GM12874 (cell line): ENCODE measurements around the gene GRK4.

Experiments
- TF ChIP-seq, protein P1 (sequence below): IDR thresholded peaks from 2 replicates; pipeline ENCODE4 v1.5.1; 2011; ENCODE audit warnings: low read depth, mild to moderate bottlenecking, control low read depth, low read length, moderate library complexity; ENCODE audit not compliant: insufficient read depth

Gene GRK4

DNA sequence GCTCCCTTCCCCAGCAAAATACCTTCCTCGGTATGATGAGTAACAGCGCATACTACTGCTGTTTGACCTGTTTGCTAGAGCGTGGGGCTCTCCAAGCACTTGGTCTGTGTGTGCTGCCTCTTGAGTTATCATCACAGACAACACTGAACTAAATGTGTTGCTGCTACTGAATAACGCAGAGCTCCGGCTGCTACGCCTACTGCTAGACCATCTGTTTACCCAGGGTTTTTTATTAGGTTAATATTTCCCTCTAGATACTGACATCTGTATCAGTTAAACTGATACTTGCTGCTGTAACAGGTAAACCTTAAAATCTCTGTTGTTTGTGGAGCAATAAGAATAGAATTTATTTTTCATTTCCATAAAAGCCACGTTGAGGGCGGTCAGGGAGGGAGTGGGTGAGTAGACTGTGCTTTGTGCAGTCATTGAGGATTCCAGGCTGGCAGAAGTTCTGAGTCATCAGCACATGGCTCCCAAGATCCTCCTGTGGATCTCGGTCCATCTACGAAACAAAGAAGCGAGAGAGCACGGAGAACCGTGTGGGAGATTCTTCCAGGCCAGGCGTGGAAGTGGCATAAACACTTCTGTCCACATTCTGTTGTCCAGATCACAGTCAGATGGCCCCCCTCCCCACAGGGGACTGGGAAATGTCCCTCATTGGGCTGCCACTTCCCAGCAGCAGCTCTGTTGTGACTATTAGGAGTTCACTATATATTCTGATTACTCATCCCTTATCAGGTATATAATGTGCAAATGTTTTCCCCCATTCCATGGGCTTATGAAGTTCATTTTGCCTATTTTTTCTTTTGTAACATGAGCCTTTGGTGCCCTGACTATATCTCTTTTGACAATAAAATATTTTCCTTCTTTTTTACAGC is 14.1 kb downstream of the GRK4 start:
- TF ChIP-seq, protein P1, sequence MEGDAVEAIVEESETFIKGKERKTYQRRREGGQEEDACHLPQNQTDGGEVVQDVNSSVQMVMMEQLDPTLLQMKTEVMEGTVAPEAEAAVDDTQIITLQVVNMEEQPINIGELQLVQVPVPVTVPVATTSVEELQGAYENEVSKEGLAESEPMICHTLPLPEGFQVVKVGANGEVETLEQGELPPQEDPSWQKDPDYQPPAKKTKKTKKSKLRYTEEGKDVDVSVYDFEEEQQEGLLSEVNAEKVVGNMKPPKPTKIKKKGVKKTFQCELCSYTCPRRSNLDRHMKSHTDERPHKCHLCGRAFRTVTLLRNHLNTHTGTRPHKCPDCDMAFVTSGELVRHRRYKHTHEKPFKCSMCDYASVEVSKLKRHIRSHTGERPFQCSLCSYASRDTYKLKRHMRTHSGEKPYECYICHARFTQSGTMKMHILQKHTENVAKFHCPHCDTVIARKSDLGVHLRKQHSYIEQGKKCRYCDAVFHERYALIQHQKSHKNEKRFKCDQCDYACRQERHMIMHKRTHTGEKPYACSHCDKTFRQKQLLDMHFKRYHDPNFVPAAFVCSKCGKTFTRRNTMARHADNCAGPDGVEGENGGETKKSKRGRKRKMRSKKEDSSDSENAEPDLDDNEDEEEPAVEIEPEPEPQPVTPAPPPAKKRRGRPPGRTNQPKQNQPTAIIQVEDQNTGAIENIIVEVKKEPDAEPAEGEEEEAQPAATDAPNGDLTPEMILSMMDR, result no peak

- TF ChIP-seq, protein P1, result no peak
Measured at GRCh38 chr4:2981256-2981819, 18.0 kb downstream of the GRK4 start.

DNA sequence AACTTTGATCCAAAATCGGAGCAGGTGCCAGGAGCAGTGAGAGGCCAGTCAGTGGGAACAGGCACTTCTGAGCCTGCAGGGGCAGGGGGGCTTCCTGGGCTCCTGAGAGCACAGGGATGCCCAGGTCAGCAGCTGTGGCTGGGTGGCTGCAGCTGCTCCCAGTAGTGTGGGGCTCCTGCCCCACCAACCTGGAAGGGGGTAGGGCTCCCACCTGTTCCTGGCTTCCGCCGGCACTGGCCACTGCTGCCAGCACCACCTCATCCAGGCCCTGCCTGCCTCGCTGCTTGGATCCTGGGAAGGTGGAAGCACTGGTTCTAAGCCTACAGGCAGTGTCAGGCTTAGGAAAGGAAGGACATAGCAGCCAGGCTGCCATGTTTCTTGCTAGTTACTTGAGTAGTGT is 18.6 kb downstream of the GRK4 start:
- TF ChIP-seq, protein P1, result no peak

DNA sequence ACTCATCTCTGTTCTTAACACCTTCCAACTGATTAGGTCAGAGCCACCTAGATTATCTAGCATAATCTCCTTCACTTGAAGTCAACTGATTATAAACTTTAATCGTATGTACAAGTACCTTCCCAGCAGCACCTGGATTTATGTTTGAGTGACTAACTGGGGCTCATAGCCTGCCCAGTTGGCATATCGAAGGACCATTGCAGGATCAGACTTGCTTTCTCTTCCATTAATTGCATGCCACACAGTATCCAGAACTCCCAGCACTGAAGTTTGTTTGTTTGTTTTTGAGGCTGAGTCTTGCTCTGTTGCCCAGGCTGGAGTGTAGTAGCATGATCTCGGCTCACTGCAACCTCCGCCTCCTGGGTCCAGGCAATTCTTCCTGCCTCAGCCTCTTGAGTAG is 27.9 kb downstream of the GRK4 start:
- TF ChIP-seq, protein P1, result no peak

- TF ChIP-seq, protein P1, result no peak
Measured at GRCh38 chr4:2994917-2995316, 31.5 kb downstream of the GRK4 start.

GRCh38 chr4:2995546-2996265 is 32.3 kb downstream of the GRK4 start:
- TF ChIP-seq, protein P1, result no peak

DNA sequence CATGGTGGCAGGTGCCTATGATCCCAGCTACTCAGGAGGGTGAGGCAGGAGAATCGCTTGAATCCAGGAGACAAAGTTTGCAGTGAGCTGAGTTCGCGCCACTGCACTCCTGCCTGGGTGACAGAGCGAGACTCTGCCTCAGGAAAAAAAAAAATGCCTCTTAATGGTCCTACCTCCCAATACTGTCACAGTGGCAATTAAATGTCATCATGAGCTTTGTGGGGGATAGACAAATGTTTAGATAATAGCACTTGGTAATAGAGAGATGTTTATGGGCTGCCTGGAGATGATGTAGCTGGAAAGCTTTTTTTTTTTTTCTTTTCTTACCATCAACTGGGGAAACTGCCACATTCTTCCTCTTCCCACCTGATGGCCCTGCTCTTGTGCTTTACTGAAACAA is 33.0 kb downstream of the GRK4 start:
- TF ChIP-seq, protein P1, result no peak
